ENCODE results near the gene VEGFD. TPM values are rescaled to one million over a fixed set of nuclear protein-coding genes. Genes with fewer than 3 reads are reported as not detected.

VEGFD gene
- total RNA-seq, 1 donor from 2014 or later = not detected

DNA sequence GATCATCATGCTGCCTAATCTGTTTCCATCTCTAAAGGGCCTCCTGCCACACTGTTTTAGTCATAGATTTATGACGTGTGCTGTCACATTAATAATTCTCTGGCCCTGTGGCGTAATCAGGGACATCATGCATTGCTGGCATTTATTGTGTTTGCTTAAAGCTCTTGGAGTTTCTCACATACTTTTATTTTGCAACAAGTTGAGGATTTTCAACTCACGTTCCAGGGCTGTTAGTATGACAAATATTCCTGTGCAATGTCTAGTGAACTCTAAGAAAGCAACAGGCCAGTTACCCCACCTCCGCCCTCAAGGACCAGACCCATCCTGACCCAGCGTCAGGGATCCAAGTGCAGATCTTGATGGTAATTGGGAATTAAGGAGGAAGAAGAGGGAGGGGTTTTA lies 41.1 kb downstream of the VEGFD start:
- Histone ChIP-seq H3K27ac (no peak overlapping the region), H3K36me3 (no peaks in the 10 kb centered on the region), H3K4me2 (no peak overlapping the region), H3K9me3 (ENCODE audit: low read depth) (no peaks in the 10 kb centered on the region), H3K4me3 (no peak overlapping the region), H3K9ac (no peak overlapping the region), H2AFZ (replicated peaks) (no peak overlapping the region), H3K4me1 (peaks cover 20% of the 10 kb centered on the region), H3K79me2 (ENCODE audit: low read depth) (no peaks in the 10 kb centered on the region), H4K20me1 (ENCODE audit: low read depth) (no peaks in the 10 kb centered on the region), H3F3A (ENCODE audit: low read depth) (no peaks in the 10 kb centered on the region), H3K27me3 (peaks cover 60% of the 10 kb centered on the region)
- Mint-ChIP-seq H3K27ac (no peak overlapping the region), H3K36me3 (no peaks in the 10 kb centered on the region), H3K4me3 (no peak overlapping the region), H3K4me1 (peaks cover 50% of the 10 kb centered on the region), H3K27me3 (ENCODE audit: insufficient read depth, low read depth) (peaks cover 2% of the 10 kb centered on the region), H3K9me3 (no peaks in the 10 kb centered on the region)
- TF ChIP-seq, protein P1, sequence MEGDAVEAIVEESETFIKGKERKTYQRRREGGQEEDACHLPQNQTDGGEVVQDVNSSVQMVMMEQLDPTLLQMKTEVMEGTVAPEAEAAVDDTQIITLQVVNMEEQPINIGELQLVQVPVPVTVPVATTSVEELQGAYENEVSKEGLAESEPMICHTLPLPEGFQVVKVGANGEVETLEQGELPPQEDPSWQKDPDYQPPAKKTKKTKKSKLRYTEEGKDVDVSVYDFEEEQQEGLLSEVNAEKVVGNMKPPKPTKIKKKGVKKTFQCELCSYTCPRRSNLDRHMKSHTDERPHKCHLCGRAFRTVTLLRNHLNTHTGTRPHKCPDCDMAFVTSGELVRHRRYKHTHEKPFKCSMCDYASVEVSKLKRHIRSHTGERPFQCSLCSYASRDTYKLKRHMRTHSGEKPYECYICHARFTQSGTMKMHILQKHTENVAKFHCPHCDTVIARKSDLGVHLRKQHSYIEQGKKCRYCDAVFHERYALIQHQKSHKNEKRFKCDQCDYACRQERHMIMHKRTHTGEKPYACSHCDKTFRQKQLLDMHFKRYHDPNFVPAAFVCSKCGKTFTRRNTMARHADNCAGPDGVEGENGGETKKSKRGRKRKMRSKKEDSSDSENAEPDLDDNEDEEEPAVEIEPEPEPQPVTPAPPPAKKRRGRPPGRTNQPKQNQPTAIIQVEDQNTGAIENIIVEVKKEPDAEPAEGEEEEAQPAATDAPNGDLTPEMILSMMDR (IDR thresholded peaks at IDR 0.05) = no peak
- no peak for TF ChIP-seq EZH2phosphoT487 (IDR thresholded peaks at IDR 0.05)
- no peak for DNase-seq (ENCODE audit: low spot score)

DNA sequence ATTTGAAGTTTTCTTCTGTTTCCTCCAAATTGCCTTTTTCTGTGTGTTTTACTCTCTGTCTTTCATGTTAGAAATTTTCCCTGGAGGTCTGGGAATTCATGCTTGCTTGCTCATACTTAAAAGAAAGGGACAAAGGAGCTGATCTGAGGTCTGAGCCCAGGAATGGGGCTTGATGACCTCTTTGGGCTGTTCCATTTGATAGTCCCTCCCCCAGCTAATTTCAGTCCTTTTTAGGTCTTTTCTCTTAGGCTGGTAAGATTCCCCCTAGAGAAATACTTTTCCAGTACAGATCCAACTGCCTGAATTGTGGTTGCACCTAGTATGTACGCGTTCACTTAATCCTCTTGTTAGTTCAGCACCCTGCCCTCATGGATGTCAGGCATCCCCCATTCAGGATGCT lies 43.3 kb downstream of the VEGFD start:
- no peaks in the 10 kb centered on the region for H3K79me2 ChIP-seq (ENCODE audit: low read depth)
- DNase-seq (ENCODE audit: low spot score) = peak; percentile 55
- H3K9me3 Mint-ChIP-seq = no peaks in the 10 kb centered on the region
- H3K27me3 Mint-ChIP-seq (ENCODE audit: insufficient read depth, low read depth) = peaks cover 2% of the 10 kb centered on the region
- no peaks in the 10 kb centered on the region for H3K36me3 Mint-ChIP-seq
- H3F3A ChIP-seq (ENCODE audit: low read depth) = no peaks in the 10 kb centered on the region
- no peak for TF ChIP-seq EZH2 (IDR thresholded peaks at IDR 0.05)
- TF ChIP-seq, protein P1 (IDR thresholded peaks at IDR 0.05) = no peak
- TF ChIP-seq EZH2phosphoT487 (IDR thresholded peaks at IDR 0.05) = no peak
- peaks cover 20% of the 10 kb centered on the region for H3K4me1 ChIP-seq
- peaks cover 58% of the 10 kb centered on the region for H3K4me1 Mint-ChIP-seq
- peak overlapping the region; percentile 18 for H3K4me3 Mint-ChIP-seq
- no peaks in the 10 kb centered on the region for H3K36me3 ChIP-seq
- no peak overlapping the region for H3K9ac ChIP-seq
- no peak overlapping the region for H3K4me3 ChIP-seq
- H3K27me3 ChIP-seq = peaks cover 65% of the 10 kb centered on the region
- H3K9me3 ChIP-seq (ENCODE audit: low read depth) = no peaks in the 10 kb centered on the region
- no peaks in the 10 kb centered on the region for H4K20me1 ChIP-seq (ENCODE audit: low read depth)
- peak overlapping the region; percentile 34 for H2AFZ ChIP-seq (replicated peaks)
- peak overlapping the region; percentile 56 for H3K4me2 ChIP-seq
- H3K27ac ChIP-seq = peak overlapping the region; percentile 57
- peak overlapping the region; percentile 96 for H3K27ac Mint-ChIP-seq

DNA sequence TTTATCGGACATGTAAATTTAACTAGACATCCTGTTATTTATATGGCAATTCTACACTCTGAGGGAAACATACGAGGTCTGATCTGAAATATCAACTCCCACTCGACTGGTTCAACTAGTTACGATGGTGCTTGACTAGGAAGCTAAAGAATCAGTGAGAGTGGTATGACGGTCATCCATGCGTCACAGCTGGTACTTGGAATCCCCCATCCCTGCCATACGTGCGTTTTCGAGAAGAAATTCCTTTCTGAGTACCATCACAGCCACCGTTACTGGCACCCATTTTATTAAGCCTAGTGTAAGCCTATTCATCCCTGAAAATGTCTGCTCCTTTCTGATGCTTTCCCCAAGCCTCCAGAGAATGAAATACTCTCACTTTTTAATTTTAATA lies 48.2 kb downstream of the VEGFD start:
- H3K4me3 ChIP-seq = peak overlapping the region; percentile 59
- peak overlapping the region; percentile 5 for H2AFZ ChIP-seq (replicated peaks)
- peaks cover 35% of the 10 kb centered on the region for H3K27me3 ChIP-seq
- H4K20me1 ChIP-seq (ENCODE audit: low read depth) = no peaks in the 10 kb centered on the region
- peak; percentile 35 for DNase-seq (ENCODE audit: low spot score)
- H3K27ac Mint-ChIP-seq = peak overlapping the region; percentile 86
- no peaks in the 10 kb centered on the region for H3F3A ChIP-seq (ENCODE audit: low read depth)
- H3K9ac ChIP-seq = no peak overlapping the region
- H3K9me3 Mint-ChIP-seq = no peaks in the 10 kb centered on the region
- H3K4me1 ChIP-seq = peaks cover 16% of the 10 kb centered on the region
- H3K4me1 Mint-ChIP-seq = peaks cover 37% of the 10 kb centered on the region
- H3K27me3 Mint-ChIP-seq (ENCODE audit: insufficient read depth, low read depth) = peaks cover 2% of the 10 kb centered on the region
- H3K36me3 Mint-ChIP-seq = no peaks in the 10 kb centered on the region
- H3K9me3 ChIP-seq (ENCODE audit: low read depth) = no peaks in the 10 kb centered on the region
- H3K79me2 ChIP-seq (ENCODE audit: low read depth) = peaks cover 18% of the 10 kb centered on the region
- H3K36me3 ChIP-seq = no peaks in the 10 kb centered on the region
- TF ChIP-seq EZH2 (IDR thresholded peaks at IDR 0.05) (no peak), EZH2phosphoT487 (IDR thresholded peaks at IDR 0.05) (no peak)
- TF ChIP-seq, protein P1 (IDR thresholded peaks at IDR 0.05) = no peak
- H3K4me3 Mint-ChIP-seq = peak overlapping the region; percentile 94
- peak overlapping the region; percentile 75 for H3K4me2 ChIP-seq
- H3K27ac ChIP-seq = no peak overlapping the region

Measured in neural progenitor cell (in vitro differentiated cells).